T47D (cell line): ENCODE data around the gene LRGUK.

Experiments
- DNase-seq, 2 experiments: peaks; one replicate each; pipeline versions ENCODE4 v3.0.0 to v3.0.0-alpha.2; 2011 to 2012; ENCODE audit warnings: low read depth in 1 of 2, low spot score in 1 of 2
- JUND ChIP-seq: IDR thresholded peaks from 2 replicates; pipeline ENCODE4 v1.6.1; 2012; ENCODE audit warnings: low read depth
- in situ Hi-C: cut with HindIII; loops from 2 replicates; pipeline ENCODE4 v1.10.0; 2016; ENCODE audit warnings: low sequenced_read_pairs, low pct_unique_long_range_greater_than_20kb

LRGUK gene

GRCh38 chr7:134311807-134312206, 184.7 kb downstream of the LRGUK start:
- no peak for DNase-seq
- in situ Hi-C loops = no loop called here
- no peak for TF ChIP-seq JUND

GRCh38 chr7:134312717-134313116, 185.6 kb downstream of the LRGUK start:
- in situ Hi-C loops = no loop called here
- TF ChIP-seq JUND = no peak
- DNase-seq = no peak

- no peak for TF ChIP-seq JUND
- no peak for DNase-seq
- in situ Hi-C loops = no loop called here
Observed at GRCh38 chr7:134313543-134313942, 186.4 kb downstream of the LRGUK start.
